Subcutaneous abdominal adipose tissue (tissue), 5 donors: ENCODE results near the gene FLNB.

ENCODE experiments used
- H3K27ac ChIP-seq: one replicate; pipeline ENCODE4 v1.7.0; 2013; ENCODE audit warnings: low read depth, mild to moderate bottlenecking, inconsistent platforms, low read length, moderate library complexity
- H3K27me3 ChIP-seq, 5 donors: one replicate each; pipeline ENCODE4 v1.7.0; 2013; ENCODE audit warnings: low read length in 5 of 5, inconsistent platforms in 1 of 5; ENCODE audit not compliant: control insufficient read depth in 5 of 5, insufficient read depth in 4 of 5
- H3K36me3 ChIP-seq, 5 donors: one replicate each; pipeline ENCODE4 v1.7.0; 2013; ENCODE audit warnings: low read length in 5 of 5; ENCODE audit not compliant: control insufficient read depth in 5 of 5, insufficient read depth in 5 of 5
- H3K4me1 ChIP-seq, 5 donors: one replicate each; pipeline ENCODE4 v1.7.0; 2013; ENCODE audit warnings: low read length in 5 of 5, mild to moderate bottlenecking in 3 of 5, moderate library complexity in 1 of 5; ENCODE audit not compliant: control insufficient read depth in 5 of 5, insufficient read depth in 5 of 5
- H3K4me3 ChIP-seq, 5 donors: one replicate each; pipeline ENCODE4 v1.7.0; 2013; ENCODE audit warnings: low read length in 5 of 5, low read depth in 1 of 5
- H3K9ac ChIP-seq, 5 donors: one replicate each; pipeline ENCODE4 v1.7.0; 2013; ENCODE audit warnings: low read length in 5 of 5, mild to moderate bottlenecking in 4 of 5, moderate library complexity in 3 of 5
- H3K9me3 ChIP-seq, 5 donors: one replicate each; pipeline ENCODE4 v1.7.0; 2013; ENCODE audit warnings: low read length in 5 of 5; ENCODE audit not compliant: control insufficient read depth in 5 of 5
- donor health status: healthy.
- donor health status: healthy.
- donor health status: healthy.
- donor health status: healthy.
- donor health status: healthy.

The FLNB gene

DNA sequence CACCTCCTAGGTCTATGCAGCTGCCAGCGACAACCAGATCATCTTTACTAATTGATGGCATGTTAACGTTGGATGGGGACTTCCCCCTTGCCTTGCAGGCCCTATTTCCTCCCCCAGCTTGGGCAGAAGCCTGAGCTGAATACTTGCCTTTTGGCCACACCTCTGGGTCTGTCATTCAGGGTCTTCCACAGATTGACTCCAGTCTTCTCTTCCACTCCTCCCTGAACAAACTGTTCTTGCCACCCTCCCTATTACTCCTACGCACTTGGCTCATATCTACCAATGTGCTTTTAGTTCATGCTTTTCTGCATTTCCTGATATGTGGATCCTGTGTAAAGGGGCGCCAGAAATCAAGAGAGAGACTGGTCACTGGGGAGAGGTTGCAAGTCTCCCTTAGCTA is 129.1 kb downstream of the FLNB start:
- no peaks in the 10 kb centered on the region for H3K27me3 ChIP-seq
- no peak overlapping the region for H3K9ac ChIP-seq
- no peaks in the 10 kb centered on the region for H3K9me3 ChIP-seq
- H3K27ac ChIP-seq: no peak overlapping the region
- no peak overlapping the region for H3K4me3 ChIP-seq
- H3K36me3 ChIP-seq: peaks cover 0 to 81% (median 75%) of the 10 kb centered on the region in 5 donors
- peaks cover 0 to 5% (median 3%) of the 10 kb centered on the region in 5 donors for H3K4me1 ChIP-seq

- H3K36me3 ChIP-seq: peaks cover 0 to 82% (median 78%) of the 10 kb centered on the region in 5 donors
- H3K27me3 ChIP-seq: no peaks in the 10 kb centered on the region
- no peak overlapping the region for H3K9ac ChIP-seq
- peaks cover 0 to 18% (median 14%) of the 10 kb centered on the region in 5 donors for H3K4me1 ChIP-seq
- H3K4me3 ChIP-seq: no peak overlapping the region
- no peak overlapping the region for H3K27ac ChIP-seq
- no peaks in the 10 kb centered on the region for H3K9me3 ChIP-seq
Measured at GRCh38 chr3:58141766-58142345, 133.6 kb downstream of the FLNB start.

DNA sequence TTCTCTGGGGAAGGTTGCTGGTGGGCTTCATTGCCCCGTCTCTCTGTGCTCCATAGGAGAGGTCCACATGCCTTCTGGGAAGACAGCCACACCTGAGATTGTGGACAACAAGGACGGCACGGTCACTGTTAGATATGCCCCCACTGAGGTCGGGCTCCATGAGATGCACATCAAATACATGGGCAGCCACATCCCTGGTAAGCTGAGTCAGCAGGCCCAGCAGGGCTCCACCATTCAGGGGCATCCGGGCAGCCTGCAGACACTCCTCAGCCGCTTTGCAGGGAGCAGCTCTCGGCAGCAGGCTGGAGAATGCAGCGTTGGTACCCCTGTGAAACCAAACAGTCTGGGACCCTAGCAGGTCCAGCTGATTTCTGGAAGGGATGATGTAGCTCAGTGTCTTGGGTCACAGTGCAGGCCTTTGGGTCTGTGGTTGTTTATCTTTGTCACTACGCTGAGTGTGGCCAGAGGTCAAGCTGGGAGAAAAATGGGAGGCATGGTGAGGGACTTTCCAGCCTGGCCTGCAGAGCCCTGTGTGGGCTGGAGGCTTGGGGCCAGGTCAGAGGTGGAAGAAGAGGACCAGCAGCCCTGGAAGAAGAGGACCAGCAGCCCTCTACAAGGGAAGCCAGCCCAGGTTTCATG is 135.3 kb downstream of the FLNB start:
- Histone ChIP-seq H3K27ac (no peak overlapping the region), H3K36me3 (peaks cover 0 to 80% (median 77%) of the 10 kb centered on the region in 5 donors)

DNA sequence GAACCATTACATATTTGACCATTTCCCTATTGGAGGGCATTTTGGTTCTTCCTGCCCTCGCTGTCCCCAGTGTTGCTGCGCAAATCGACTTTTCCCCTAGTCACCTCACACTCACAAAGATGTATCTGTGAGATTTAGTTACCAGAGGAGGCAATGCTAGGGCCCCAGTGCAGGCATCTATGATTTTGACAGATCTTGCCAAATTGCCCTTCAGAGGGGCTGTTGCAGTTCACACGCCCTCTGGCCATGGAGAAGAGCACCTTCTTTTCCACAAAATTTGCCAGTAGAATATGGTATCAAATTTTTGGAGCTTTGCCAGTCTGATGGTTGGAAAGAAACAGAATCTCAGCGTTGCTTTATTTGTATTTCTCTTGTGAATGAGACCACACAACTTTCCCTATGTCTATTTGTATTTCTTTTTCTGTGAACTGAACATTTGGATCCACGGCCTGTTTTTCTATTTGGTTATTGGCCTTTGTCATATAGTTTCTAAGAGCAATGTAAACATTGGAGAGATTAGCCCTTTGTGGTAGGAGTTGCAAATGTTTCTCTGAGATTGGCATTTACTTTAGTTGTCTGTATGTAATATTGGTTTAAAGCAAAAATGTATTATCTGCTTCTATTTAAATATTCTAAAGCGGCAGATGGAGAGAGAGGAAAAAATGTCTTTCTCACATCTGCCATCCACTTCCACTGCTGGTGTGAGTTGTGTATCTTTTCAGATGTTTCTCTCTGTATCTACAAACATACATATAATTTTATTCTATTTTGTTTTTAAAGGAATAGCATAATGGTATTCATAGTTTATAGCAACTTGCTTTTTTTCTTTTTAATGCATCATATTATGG is 136.5 kb downstream of the FLNB start:
- H3K36me3 ChIP-seq: peaks cover 0 to 83% (median 79%) of the 10 kb centered on the region in 5 donors
- H3K27ac ChIP-seq: no peak overlapping the region
- no peak overlapping the region for H3K4me3 ChIP-seq
- no peak overlapping the region for H3K9ac ChIP-seq
- no peaks in the 10 kb centered on the region for H3K9me3 ChIP-seq
- H3K4me1 ChIP-seq: peaks cover 0 to 18% (median 14%) of the 10 kb centered on the region in 5 donors
- no peaks in the 10 kb centered on the region for H3K27me3 ChIP-seq

More for the DNA sequence above, 135.3 kb downstream of the FLNB start:
- H3K4me3 ChIP-seq: no peak overlapping the region
- H3K27me3 ChIP-seq: no peaks in the 10 kb centered on the region
- no peak overlapping the region for H3K9ac ChIP-seq
- peaks cover 0 to 18% (median 14%) of the 10 kb centered on the region in 5 donors for H3K4me1 ChIP-seq
- H3K9me3 ChIP-seq: no peaks in the 10 kb centered on the region

DNA sequence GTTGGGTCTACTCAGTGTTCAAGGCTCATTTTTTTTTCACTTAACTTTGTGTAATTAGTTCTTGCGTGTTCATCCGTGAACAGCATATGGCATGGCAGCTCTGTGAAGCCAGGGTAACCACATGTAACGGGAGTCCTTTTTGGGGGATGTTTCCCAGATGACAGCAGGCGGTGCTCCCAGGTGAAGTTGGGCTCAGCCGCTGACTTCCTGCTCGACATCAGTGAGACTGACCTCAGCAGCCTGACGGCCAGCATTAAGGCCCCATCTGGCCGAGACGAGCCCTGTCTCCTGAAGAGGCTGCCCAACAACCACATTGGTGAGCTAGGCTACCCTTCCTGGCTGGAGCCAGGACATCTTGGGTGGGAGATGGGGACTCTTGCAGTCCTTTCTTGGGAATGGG is 139.8 kb downstream of the FLNB start:
- no peak overlapping the region for H3K4me3 ChIP-seq
- H3K9ac ChIP-seq: no peak overlapping the region
- H3K27me3 ChIP-seq: no peaks in the 10 kb centered on the region
- H3K27ac ChIP-seq: no peak overlapping the region
- peaks cover 0 to 83% (median 81%) of the 10 kb centered on the region in 5 donors for H3K36me3 ChIP-seq
- peaks cover 0 to 8% (median 6%) of the 10 kb centered on the region in 5 donors for H3K4me1 ChIP-seq
- no peaks in the 10 kb centered on the region for H3K9me3 ChIP-seq

GRCh38 chr3:58150130-58150809 is 142.0 kb downstream of the FLNB start:
- no peaks in the 10 kb centered on the region for H3K4me1 ChIP-seq
- H3K4me3 ChIP-seq: no peak overlapping the region
- no peaks in the 10 kb centered on the region for H3K27me3 ChIP-seq
- H3K9ac ChIP-seq: no peak overlapping the region
- no peak overlapping the region for H3K27ac ChIP-seq
- H3K9me3 ChIP-seq: no peaks in the 10 kb centered on the region
- peaks cover 0 to 89% (median 81%) of the 10 kb centered on the region in 5 donors for H3K36me3 ChIP-seq

GRCh38 chr3:58150810-58151199 is 142.6 kb downstream of the FLNB start:
- Histone ChIP-seq H3K4me1 (no peaks in the 10 kb centered on the region), H3K9ac (no peak overlapping the region), H3K9me3 (no peaks in the 10 kb centered on the region), H3K4me3 (no peak overlapping the region), H3K36me3 (peaks cover 0 to 87% (median 81%) of the 10 kb centered on the region in 5 donors), H3K27ac (no peak overlapping the region), H3K27me3 (no peaks in the 10 kb centered on the region)

GRCh38 chr3:58151637-58152036 is 143.4 kb downstream of the FLNB start:
- H3K4me1 ChIP-seq: no peaks in the 10 kb centered on the region
- H3K36me3 ChIP-seq: peaks cover 0 to 86% (median 77%) of the 10 kb centered on the region in 5 donors
- H3K27me3 ChIP-seq: no peaks in the 10 kb centered on the region
- no peak overlapping the region for H3K9ac ChIP-seq
- H3K27ac ChIP-seq: no peak overlapping the region
- no peaks in the 10 kb centered on the region for H3K9me3 ChIP-seq
- no peak overlapping the region for H3K4me3 ChIP-seq

DNA sequence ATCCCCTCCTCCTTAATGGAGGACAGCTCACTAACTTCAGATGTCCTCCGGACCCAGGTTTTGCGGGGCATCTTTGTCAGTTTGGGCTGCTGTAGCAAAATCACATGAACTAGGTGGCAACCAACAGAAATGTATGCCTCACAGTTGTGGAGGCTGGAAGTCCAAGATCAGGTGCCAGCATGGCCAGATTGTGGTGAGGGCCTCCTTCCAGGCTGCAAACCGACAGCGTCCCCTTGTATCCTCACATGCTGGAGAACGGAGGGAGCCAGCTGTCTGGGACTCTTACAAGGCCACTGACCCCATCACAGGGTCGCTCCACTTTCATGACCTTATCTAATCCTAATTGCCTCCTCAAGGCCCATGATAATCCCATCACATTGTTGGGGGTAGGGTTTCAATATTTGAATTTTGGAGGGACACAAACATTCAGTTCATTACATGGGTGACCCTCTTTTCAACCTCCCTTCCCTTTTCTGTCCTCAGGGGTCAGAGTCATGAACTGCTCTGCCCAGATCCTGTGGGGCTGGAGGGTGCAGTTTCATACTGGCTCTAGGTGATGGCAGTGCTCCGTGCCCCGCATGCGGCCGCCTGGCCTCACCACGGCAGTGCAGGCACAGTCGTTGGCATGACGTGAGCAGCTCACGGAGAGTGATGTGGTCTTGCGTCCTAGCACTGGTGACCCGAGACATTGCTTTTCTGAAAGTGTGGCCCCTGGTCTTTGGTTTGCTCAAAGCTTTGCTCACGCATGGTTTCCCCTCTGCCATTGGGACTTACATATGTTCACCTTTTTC is 144.2 kb downstream of the FLNB start:
- Histone ChIP-seq H3K4me1 (no peaks in the 10 kb centered on the region), H3K36me3 (peaks cover 0 to 86% (median 74%) of the 10 kb centered on the region in 5 donors), H3K9ac (no peak overlapping the region), H3K27ac (no peak overlapping the region), H3K4me3 (no peak overlapping the region), H3K27me3 (no peaks in the 10 kb centered on the region), H3K9me3 (no peaks in the 10 kb centered on the region)
